A549 treated with DMSO at 1 μM for 4 hours (cell line): ENCODE results near the gene MOB3A. TPM values are rescaled to one million over a fixed set of nuclear protein-coding genes. Genes with fewer than 3 reads are reported as not detected.

Experiments used
- total RNA-seq: library from RNA; stranded (reverse); fragments of 200-300 nt; extraction: Qiagen RNA extraction; gene quantifications from 5 replicates; pipeline ENCODE4 v1.2.3, GENCODE V29; 2022; ENCODE audit warnings: low read depth

The MOB3A gene
- 8.5 to 12.8 TPM (median 10.9 TPM) in 5 replicates for total RNA-seq

DNA sequence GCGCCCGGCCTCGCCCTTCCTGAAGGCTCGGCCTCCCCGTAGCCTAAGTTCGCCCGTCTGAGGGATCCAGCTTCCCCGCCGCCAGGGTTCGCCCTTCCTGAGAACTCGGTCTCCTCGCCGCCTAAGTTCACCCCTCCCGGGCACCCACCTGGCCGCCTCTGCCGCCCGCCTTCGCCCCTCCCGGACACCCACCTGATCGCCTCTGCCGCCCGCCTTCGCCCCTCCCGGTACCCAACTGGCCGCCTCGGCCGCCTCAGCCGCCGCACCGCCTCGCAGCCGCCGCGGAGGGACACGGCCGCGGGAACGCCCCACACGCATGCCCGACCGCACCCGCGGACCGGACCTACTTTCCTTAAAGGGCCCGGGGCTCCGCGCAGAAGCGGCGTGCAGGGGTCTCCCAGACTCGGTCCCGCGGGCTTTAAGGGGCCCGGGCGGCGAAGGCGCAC is at the start of gene MOB3A:
Gene MOB3A (minus strand): TSS at position 293 of the 446 bp plus-strand sequence. CDS start 17,766 bp downstream, outside the sequence.

GRCh38 chr19:2096480-2097202 is 515 bp upstream of the MOB3A start, which contains the start of gene IZUMO4:
IZUMO4 (plus strand) TSS chr19:2096915; CDS start chr19:2096946, 31 bp downstream.

GRCh38 chr19:2050991-2051772 is 44.9 kb downstream of the MOB3A start, which contains the start of gene MKNK2:
MKNK2 (minus strand) TSS chr19:2051244; CDS start chr19:2050851, 393 bp downstream.

Other genes starting within 250 kb of the MOB3A start
- gene REXO1, start 247.8 kb downstream of the MOB3A start, total RNA-seq = 16.8 to 22.0 TPM (median 19.8 TPM) in 5 replicates
- 19.6 to 30.3 TPM (median 21.6 TPM) in 5 replicates for gene KLF16, start 232.7 kb downstream of the MOB3A start, total RNA-seq
- gene ABHD17A, start 210.8 kb downstream of the MOB3A start, total RNA-seq = 19.7 to 38.6 TPM (median 32.7 TPM) in 5 replicates
- 2.6 to 7.2 TPM (median 5.1 TPM) in 5 replicates for gene ADAT3, start 190.9 kb downstream of the MOB3A start, total RNA-seq
- 47.3 to 69.9 TPM (median 54.0 TPM) in 5 replicates for gene SCAMP4, start 190.9 kb downstream of the MOB3A start, total RNA-seq
- gene CSNK1G2, start 155.2 kb downstream of the MOB3A start, total RNA-seq = 34.5 to 49.3 TPM (median 42.9 TPM) in 5 replicates
- gene BTBD2, start 80.6 kb downstream of the MOB3A start, total RNA-seq = 31.4 to 48.8 TPM (median 37.4 TPM) in 5 replicates
- gene MKNK2, start 45.1 kb downstream of the MOB3A start, total RNA-seq = 30.2 to 55.5 TPM (median 51.8 TPM) in 5 replicates
- 0.37 to 0.75 TPM (median 0.47 TPM) in 5 replicates for gene IZUMO4, start 589 bp upstream of the MOB3A start, total RNA-seq
- gene AP3D1, start 55.2 kb upstream of the MOB3A start, total RNA-seq = 65.8 to 82.7 TPM (median 78.4 TPM) in 5 replicates
- gene DOT1L, start 67.6 kb upstream of the MOB3A start, total RNA-seq = 16.3 to 19.2 TPM (median 16.9 TPM) in 5 replicates
- 37.5 to 49.5 TPM (median 47.4 TPM) in 5 replicates for gene PLEKHJ1, start 140.0 kb upstream of the MOB3A start, total RNA-seq
- 57.3 to 75.2 TPM (median 68.3 TPM) in 5 replicates for gene SF3A2, start 140.5 kb upstream of the MOB3A start, total RNA-seq
- gene AMH, start 153.0 kb upstream of the MOB3A start, total RNA-seq = 9.5 to 25.2 TPM (median 16.0 TPM) in 5 replicates
- gene JSRP1, start 160.1 kb upstream of the MOB3A start, total RNA-seq = 0.61 to 1.3 TPM (median 0.74 TPM) in 5 replicates
- gene PEAK3, start 185.8 kb upstream of the MOB3A start, total RNA-seq = not detected in 5 replicates
- gene LINGO3, start 211.8 kb upstream of the MOB3A start, total RNA-seq = not detected in 5 replicates
- gene LSM7, start 232.3 kb upstream of the MOB3A start, total RNA-seq = 127 to 156 TPM (median 143 TPM) in 5 replicates
- 14.4 to 23.9 TPM (median 20.3 TPM) in 5 replicates for gene SPPL2B, start 232.4 kb upstream of the MOB3A start, total RNA-seq